Neural progenitor cell (in vitro differentiated cells): ENCODE measurements around the gene ADCY2.

Experiments
- CTCF ChIP-seq: fragments of 200-600 bp; sonication (generic); IDR thresholded peaks from 2 replicates; pipeline ENCODE4 v1.5.1; 2017; ENCODE audit warnings: antibody characterized with exemption, mild to moderate bottlenecking
- EZH2 ChIP-seq: fragments of 200-600 bp; sonication (generic); IDR thresholded peaks from 2 replicates; pipeline ENCODE4 v1.6.1; 2017; ENCODE audit warnings: antibody characterized with exemption, mild to moderate bottlenecking, moderate library complexity

GRCh38 chr5:7393921-7394799, 1.8 kb upstream of the ADCY2 start:
- TF ChIP-seq CTCF (no peak), EZH2 (no peak)
